ENCODE results near the gene SGK1. TPM values are rescaled to one million over a fixed set of nuclear protein-coding genes. Genes with fewer than 3 reads are reported as not detected.

The SGK1 gene
- total RNA-seq, 6 experiments from 2014 or later = 15.9 to 149 (median 43.0) TPM

GRCh38 chr6:134119486-134119885 is 198.4 kb downstream of the SGK1 start:
- H3K4me1 ChIP-seq = no peaks in the 10 kb centered on the region
- peaks cover 0 to 3% of the 10 kb centered on the region in 2 donors for H3K27me3 ChIP-seq
- H3K27ac ChIP-seq = no peak overlapping the region
- H3K36me3 ChIP-seq = no peaks in the 10 kb centered on the region
- no peak for DNase-seq
- ATAC-seq = no peak
- H3K4me3 ChIP-seq = no peak overlapping the region
- intact Hi-C loops (cut with DNase I) = no loop called here
- TF ChIP-seq POLR2A (IDR thresholded peaks at IDR 0.05) (no peak), CTCF (IDR thresholded peaks at IDR 0.05) (no peak)
- no peaks in the 10 kb centered on the region for H3K9me3 ChIP-seq

Small RNA genes lying within 50 kb of the gene (small RNA-seq; reads per million reads assigned to genes)
- 0 reads per million in 2 experiments for gene RF00019
- gene RN7SL408P = 0 to 0.26 reads per million in 2 experiments
- gene RNA5SP218 = 127 to 332 reads per million in 2 experiments
- gene RPS29P32 = 0 reads per million in 2 experiments
